ENCODE results near the gene LDB2. TPM values are rescaled to one million over a fixed set of nuclear protein-coding genes. Genes with fewer than 3 reads are reported as not detected.

Gene LDB2
- total and polyA plus RNA-seq, 2 donors (not counting 1 experiment from before 2014, with no cell fraction given), result 41.6 to 78.3 TPM

DNA sequence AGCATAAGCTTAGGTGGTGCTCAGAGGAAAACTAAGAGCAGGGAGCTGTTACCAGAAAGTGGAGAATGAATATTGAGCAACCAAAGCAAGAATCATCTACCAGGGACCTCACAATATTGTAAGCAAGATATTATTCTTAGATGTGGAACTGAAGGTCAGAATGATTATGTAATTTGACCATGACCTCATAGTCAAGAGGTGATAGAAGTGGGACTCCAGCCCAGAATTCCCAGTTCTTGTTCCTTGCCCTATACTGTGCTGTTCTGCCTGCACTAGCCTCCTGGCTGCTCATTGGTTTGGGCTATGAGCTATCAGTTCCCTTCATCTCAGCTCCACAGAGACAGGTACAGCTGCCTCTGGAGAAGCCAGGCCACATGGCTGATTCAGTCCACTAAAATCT is 229.4 kb downstream of the LDB2 start:
- Histone ChIP-seq H3K4me1 (ENCODE audit: control insufficient read depth, extremely low read depth, insufficient read depth, low read length) (peaks cover 13% of the 10 kb centered on the region), H3K27me3 (ENCODE audit: control insufficient read depth, insufficient read depth, low read length) (no peaks in the 10 kb centered on the region), H3K27ac (ENCODE audit: insufficient read depth, low read length) (no peak overlapping the region), H3K4me3 (replicated peaks in 1 of 4; ENCODE audit: control extremely low read depth in 1 of 4, insufficient read depth in 1 of 4, low read depth in 3 of 4, low read length in 4 of 4) (no peak overlapping the region), H3K79me2 (ENCODE audit: control insufficient read depth, insufficient read depth, low read length) (no peaks in the 10 kb centered on the region), H4K20me1 (ENCODE audit: control insufficient read depth, extremely low read depth, insufficient read depth, low read length) (no peaks in the 10 kb centered on the region), H3K36me3 (ENCODE audit: control insufficient read depth, insufficient read depth, low read length) (no peaks in the 10 kb centered on the region), H3K4me2 (ENCODE audit: extremely low read depth, insufficient read depth, low read length) (no peak overlapping the region), H2AFZ (ENCODE audit: low read length) (no peak overlapping the region), H3K9me3 (ENCODE audit: control insufficient read depth, insufficient read depth, low read depth, low read length) (no peaks in the 10 kb centered on the region), H3K9ac (ENCODE audit: insufficient read depth, low read length) (no peak overlapping the region)
- TF ChIP-seq, protein P1, sequence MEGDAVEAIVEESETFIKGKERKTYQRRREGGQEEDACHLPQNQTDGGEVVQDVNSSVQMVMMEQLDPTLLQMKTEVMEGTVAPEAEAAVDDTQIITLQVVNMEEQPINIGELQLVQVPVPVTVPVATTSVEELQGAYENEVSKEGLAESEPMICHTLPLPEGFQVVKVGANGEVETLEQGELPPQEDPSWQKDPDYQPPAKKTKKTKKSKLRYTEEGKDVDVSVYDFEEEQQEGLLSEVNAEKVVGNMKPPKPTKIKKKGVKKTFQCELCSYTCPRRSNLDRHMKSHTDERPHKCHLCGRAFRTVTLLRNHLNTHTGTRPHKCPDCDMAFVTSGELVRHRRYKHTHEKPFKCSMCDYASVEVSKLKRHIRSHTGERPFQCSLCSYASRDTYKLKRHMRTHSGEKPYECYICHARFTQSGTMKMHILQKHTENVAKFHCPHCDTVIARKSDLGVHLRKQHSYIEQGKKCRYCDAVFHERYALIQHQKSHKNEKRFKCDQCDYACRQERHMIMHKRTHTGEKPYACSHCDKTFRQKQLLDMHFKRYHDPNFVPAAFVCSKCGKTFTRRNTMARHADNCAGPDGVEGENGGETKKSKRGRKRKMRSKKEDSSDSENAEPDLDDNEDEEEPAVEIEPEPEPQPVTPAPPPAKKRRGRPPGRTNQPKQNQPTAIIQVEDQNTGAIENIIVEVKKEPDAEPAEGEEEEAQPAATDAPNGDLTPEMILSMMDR (conservative IDR thresholded peaks at IDR 0.05 in 1 of 2, IDR thresholded peaks at IDR 0.05 in 1 of 2; ENCODE audit: low read depth in 1 of 2, low read length in 2 of 2), result no peak
- TF ChIP-seq EZH2 (IDR thresholded peaks at IDR 0.05; ENCODE audit: low read length, missing control alignments), result no peak
- DNase-seq (ENCODE audit: low read depth in 2 of 2), result peak in 1 of 2 donors; percentile 88

DNA sequence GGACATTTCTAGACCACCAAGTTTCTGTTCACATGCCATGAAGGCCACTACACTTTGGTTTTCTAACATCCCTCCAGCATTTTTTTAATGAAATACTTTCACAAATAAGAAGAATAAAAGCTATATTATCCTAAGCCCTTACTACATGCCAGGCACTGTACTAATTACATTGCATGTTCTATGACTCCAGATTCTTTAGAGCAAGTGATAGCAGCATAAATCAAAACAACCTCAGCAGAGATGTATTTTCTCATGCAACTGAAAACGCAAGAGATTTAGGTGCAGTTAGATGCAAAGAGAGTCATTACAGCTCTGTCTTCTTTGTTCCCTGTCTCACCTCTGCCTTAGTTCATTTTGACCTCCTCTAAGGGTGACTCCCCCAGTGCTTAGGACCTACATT is 230.0 kb downstream of the LDB2 start:
- no peaks in the 10 kb centered on the region for H3K36me3 ChIP-seq (ENCODE audit: control insufficient read depth, insufficient read depth, low read length)
- no peaks in the 10 kb centered on the region for H4K20me1 ChIP-seq (ENCODE audit: control insufficient read depth, extremely low read depth, insufficient read depth, low read length)
- no peaks in the 10 kb centered on the region for H3K79me2 ChIP-seq (ENCODE audit: control insufficient read depth, insufficient read depth, low read length)
- H3K27me3 ChIP-seq (ENCODE audit: control insufficient read depth, insufficient read depth, low read length), result no peaks in the 10 kb centered on the region
- no peak overlapping the region for H3K9ac ChIP-seq (ENCODE audit: insufficient read depth, low read length)
- H3K27ac ChIP-seq (ENCODE audit: insufficient read depth, low read length), result no peak overlapping the region
- H3K9me3 ChIP-seq (ENCODE audit: control insufficient read depth, insufficient read depth, low read depth, low read length), result no peaks in the 10 kb centered on the region
- peaks cover 13% of the 10 kb centered on the region for H3K4me1 ChIP-seq (ENCODE audit: control insufficient read depth, extremely low read depth, insufficient read depth, low read length)
- H3K4me2 ChIP-seq (ENCODE audit: extremely low read depth, insufficient read depth, low read length), result no peak overlapping the region
- no peak for DNase-seq (ENCODE audit: low read depth in 2 of 2)
- TF ChIP-seq EZH2 (IDR thresholded peaks at IDR 0.05; ENCODE audit: low read length, missing control alignments), result no peak
- TF ChIP-seq, protein P1 (conservative IDR thresholded peaks at IDR 0.05 in 1 of 2, IDR thresholded peaks at IDR 0.05 in 1 of 2; ENCODE audit: low read depth in 1 of 2, low read length in 2 of 2), result no peak
- no peak overlapping the region for H3K4me3 ChIP-seq (replicated peaks in 1 of 4; ENCODE audit: control extremely low read depth in 1 of 4, insufficient read depth in 1 of 4, low read depth in 3 of 4, low read length in 4 of 4)
- H2AFZ ChIP-seq (ENCODE audit: low read length), result no peak overlapping the region

DNA sequence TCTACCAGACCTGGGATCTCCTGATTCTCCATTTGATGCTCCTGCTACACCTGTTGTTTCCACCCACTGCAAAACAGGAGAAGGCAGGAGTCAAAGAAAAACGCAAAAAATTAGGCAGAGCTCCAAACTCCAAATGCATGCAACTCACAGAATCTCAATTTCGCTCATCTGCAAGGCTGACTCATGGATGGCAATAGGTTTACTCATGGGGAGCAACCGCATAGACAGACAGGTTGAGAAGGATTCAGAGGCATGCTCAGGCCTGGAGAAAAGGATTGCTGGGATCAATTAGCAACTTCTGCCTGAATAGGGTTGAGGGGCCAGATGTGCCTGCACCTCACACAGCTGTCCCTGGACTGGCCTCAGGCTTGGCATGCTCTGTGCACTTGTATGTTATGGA is 231.0 kb downstream of the LDB2 start:
- no peak overlapping the region for H3K4me3 ChIP-seq (replicated peaks in 1 of 4; ENCODE audit: control extremely low read depth in 1 of 4, insufficient read depth in 1 of 4, low read depth in 3 of 4, low read length in 4 of 4)
- no peaks in the 10 kb centered on the region for H3K9me3 ChIP-seq (ENCODE audit: control insufficient read depth, insufficient read depth, low read depth, low read length)
- H3K4me1 ChIP-seq (ENCODE audit: control insufficient read depth, extremely low read depth, insufficient read depth, low read length), result peaks cover 13% of the 10 kb centered on the region
- no peak overlapping the region for H3K4me2 ChIP-seq (ENCODE audit: extremely low read depth, insufficient read depth, low read length)
- H3K36me3 ChIP-seq (ENCODE audit: control insufficient read depth, insufficient read depth, low read length), result no peaks in the 10 kb centered on the region
- H4K20me1 ChIP-seq (ENCODE audit: control insufficient read depth, extremely low read depth, insufficient read depth, low read length), result no peaks in the 10 kb centered on the region
- H2AFZ ChIP-seq (ENCODE audit: low read length), result no peak overlapping the region
- DNase-seq (ENCODE audit: low read depth in 2 of 2), result peak; percentile 83 to 96
- TF ChIP-seq, protein P1 (conservative IDR thresholded peaks at IDR 0.05 in 1 of 2, IDR thresholded peaks at IDR 0.05 in 1 of 2; ENCODE audit: low read depth in 1 of 2, low read length in 2 of 2), result no peak
- TF ChIP-seq EZH2 (IDR thresholded peaks at IDR 0.05; ENCODE audit: low read length, missing control alignments), result no peak
- H3K9ac ChIP-seq (ENCODE audit: insufficient read depth, low read length), result no peak overlapping the region
- H3K27me3 ChIP-seq (ENCODE audit: control insufficient read depth, insufficient read depth, low read length), result no peaks in the 10 kb centered on the region
- H3K79me2 ChIP-seq (ENCODE audit: control insufficient read depth, insufficient read depth, low read length), result no peaks in the 10 kb centered on the region
- no peak overlapping the region for H3K27ac ChIP-seq (ENCODE audit: insufficient read depth, low read length)
